Pancreas (tissue), 10 donors: ENCODE results near the gene HDAC5. TPM values are rescaled to one million over a fixed set of nuclear protein-coding genes. Genes with fewer than 3 reads are reported as not detected.
"Not testable (repeated sequence)": the region's sequence is repeated elsewhere in the genome, so short reads cannot be mapped to it uniquely, and the experiment has no call there.

ENCODE experiments used
- ATAC-seq, 4 donors: fragments of 200-7000 bp; cut with Tn5 transposase; one replicate each; pipeline versions ENCODE4 v1.8.0 to v1.9.1; 2020; ENCODE audit warnings: mild to moderate bottlenecking in 4 of 4, moderate library complexity in 4 of 4
- DNase-seq, 6 donors: peaks; one replicate each; pipeline ENCODE4 v3.0.0-alpha.2; 2020
- FAIRE-seq: peaks from 2 replicates; lab custom pipeline; 2012; peaks lifted over from hg19 to GRCh38; lab: Jason Lieb, UNC
- H3K27ac ChIP-seq, 4 donors: fragments of 200-600 bp; sonication (generic); 1 replicate in 3 of 4; 2 replicates in 1 of 4; pipeline versions ENCODE4 v1.5.0 to v1.8.0; 2020
- H3K27me3 ChIP-seq, 4 donors: fragments of 200-600 bp; one replicate each; pipeline ENCODE4 v1.8.0; 2021
- H3K36me3 ChIP-seq, 3 donors: fragments of 200-600 bp; sonication (generic) in 1 of 3; one replicate each; pipeline versions ENCODE4 v1.5.0 to v1.8.0; 2020 to 2021
- H3K4me1 ChIP-seq, 3 donors: fragments of 200-600 bp; one replicate each; pipeline ENCODE4 v1.8.0; 2021
- H3K4me3 ChIP-seq, 4 donors: fragments of 200-600 bp; sonication (generic) in 2 of 4; one replicate each; pipeline versions ENCODE4 v1.5.0 to v1.8.0; 2020 to 2021
- H3K9me3 ChIP-seq, 4 donors: fragments of 200-600 bp; one replicate each; pipeline ENCODE4 v1.8.0; 2021
- CTCF ChIP-seq, 4 donors: fragments of 200-600 bp; sonication (generic) in 3 of 4; IDR thresholded peaks; one replicate each; pipeline versions ENCODE4 v1.5.0 to v1.8.0; 2021; ENCODE audit warnings: antibody characterized with exemption in 4 of 4
- WGBS, 2 donors: extraction: QIAGEN DNeasy Blood & Tissue Kit; methylation state at CpG; one replicate each; pipeline ENCODE4 v1.1.7; 2013; 5-methylcytosine and 5-hydroxymethylcytosine counted together
- intact Hi-C, 3 donors: fragments of 100-400 bp; cut with DNase I; formaldehyde crosslinking; loops; one replicate each; pipeline versions ENCODE4 v1.11.1 to v1.14.2; 2022
- polyA plus RNA-seq, 2 donors: library from polyadenylated mRNA; stranded (reverse); fragments of 200-250 nt; gene quantifications; one replicate each; pipeline ENCODE4 v1.2.3, GENCODE V29; 2013
- total RNA-seq, 6 donors: library from RNA; stranded (reverse); fragmentation: NEBNext Ultra II Directional in 4 of 6; extraction: Animal tissue kit (Norgen Biotek cat#: 25700) in 4 of 6; gene quantifications; one replicate each; pipeline versions ENCODE4 v1.2.1 to v1.2.4, GENCODE V29; 2021 to 2023
- donor health status: healthy with polysubstance abuse.
- donor health status: DM: no; HTN: no; CAD: no; lungs with moderate emphysema.
- donor health status: DM: no; HTN: no; CAD: no.
- donor health status: control.
- donor health status: control.
- donor health status: Bipolar disorder and iron deficiency.
- donor health status: DM: yes; HTN: yes; CAD: no.
- donor health status: DM: no; HTN: no; CAD: no.
- donor health status: DM: no; HTN: no; CAD: no.
- donor health status: DM: yes; HTN: yes; CAD: no.

The HDAC5 gene
- total and polyA plus RNA-seq, 8 donors = 10.9 to 38.1 (median 18.2) TPM

GRCh38 chr17:44037471-44037870 lies 86.0 kb downstream of the HDAC5 start:
- no peak overlapping the region for H3K27ac ChIP-seq
- WGBS, 2 donors = 92 to 93% methylated on average over 2 of the region's 2 CpGs
- H3K4me1 ChIP-seq = peaks cover 0 to 6% (median 0%) of the 10 kb centered on the region in 3 donors
- DNase-seq (no peak), ATAC-seq (no peak), FAIRE-seq (no peak)
- H3K36me3 ChIP-seq = peaks cover 4 to 17% (median 5%) of the 10 kb centered on the region in 3 donors
- TF ChIP-seq CTCF (IDR thresholded peaks at IDR 0.05) = no peak
- H3K9me3 ChIP-seq = no peaks in the 10 kb centered on the region
- no peak overlapping the region for H3K4me3 ChIP-seq
- intact Hi-C loops = no loop called here
- no peaks in the 10 kb centered on the region for H3K27me3 ChIP-seq

- H3K27ac ChIP-seq, ATAC-seq, FAIRE-seq, H3K4me3 ChIP-seq, H3K4me1 ChIP-seq, DNase-seq, intact Hi-C loops, H3K27me3 ChIP-seq, H3K9me3 ChIP-seq: not testable (repeated sequence)
- H3K36me3 ChIP-seq = peaks cover 4 to 24% (median 5%) of the 10 kb centered on the region in 3 donors
- no CpG with 5 or more reads among the region's 3 CpGs for WGBS, 2 donors
Measured at GRCh38 chr17:44034688-44035087, 88.8 kb downstream of the HDAC5 start.

GRCh38 chr17:44033861-44034408 lies 89.5 kb downstream of the HDAC5 start:
- TF ChIP-seq CTCF (IDR thresholded peaks at IDR 0.05) = no peak
- Histone ChIP-seq H3K4me3 (no peak overlapping the region), H3K27me3 (no peaks in the 10 kb centered on the region), H3K36me3 (peaks cover 4 to 24% (median 5%) of the 10 kb centered on the region in 3 donors), H3K9me3 (no peaks in the 10 kb centered on the region), H3K27ac (no peak overlapping the region), H3K4me1 (no peaks in the 10 kb centered on the region)
- FAIRE-seq (no peak), DNase-seq (no peak), ATAC-seq (no peak)
- intact Hi-C loops = no loop called here
- 65 to 69% methylated on average over 3 of the region's 3 CpGs for WGBS, 2 donors

GRCh38 chr17:44030482-44030881 lies 93.0 kb downstream of the HDAC5 start:
- TF ChIP-seq CTCF (IDR thresholded peaks at IDR 0.05) = no peak
- peaks cover 0 to 8% (median 0%) of the 10 kb centered on the region in 3 donors for H3K36me3 ChIP-seq
- H3K9me3 ChIP-seq = no peaks in the 10 kb centered on the region
- no peak overlapping the region for H3K27ac ChIP-seq
- H3K4me1 ChIP-seq = no peaks in the 10 kb centered on the region
- 88 to 91% methylated on average over 3 of the region's 3 CpGs for WGBS, 2 donors
- FAIRE-seq (no peak), DNase-seq (no peak), ATAC-seq (no peak)
- intact Hi-C loops = no loop called here
- no peak overlapping the region for H3K4me3 ChIP-seq
- H3K27me3 ChIP-seq = no peaks in the 10 kb centered on the region

- H3K4me1 ChIP-seq = no peaks in the 10 kb centered on the region
- H3K27me3 ChIP-seq = no peaks in the 10 kb centered on the region
- H3K27ac ChIP-seq = no peak overlapping the region
- ATAC-seq (no peak), FAIRE-seq (no peak), DNase-seq (no peak)
- no peak overlapping the region for H3K4me3 ChIP-seq
- intact Hi-C loops = no loop called here
- WGBS, 2 donors = 87 to 92% methylated on average over 5 of the region's 5 CpGs
- no peaks in the 10 kb centered on the region for H3K9me3 ChIP-seq
- no peak for TF ChIP-seq CTCF (IDR thresholded peaks at IDR 0.05)
- peaks cover 0 to 8% (median 0%) of the 10 kb centered on the region in 3 donors for H3K36me3 ChIP-seq
Measured at GRCh38 chr17:44029736-44030135, 93.7 kb downstream of the HDAC5 start.

Other genes starting within 250 kb of the HDAC5 start
- 1 to 10 TPM; 1.0 to 2.9 (median 2.1) TPM for gene MPP2, start 216.1 kb downstream of the HDAC5 start, total RNA-seq
- gene MPP2, start 216.1 kb downstream of the HDAC5 start, polyA plus RNA-seq = 1 to 10 TPM; 1.9 to 6.6 TPM
- gene PPY, start 181.2 kb downstream of the HDAC5 start, total RNA-seq = 10 to 100 TPM in 4 of 6 donors, 1 to 10 TPM in 2; 7.2 to 46.0 (median 22.7) TPM
- 100 to 1,000 TPM in 1 of 2 donors, 10 to 100 TPM in 1; 57.7 to 392 TPM for gene PPY, start 181.2 kb downstream of the HDAC5 start, polyA plus RNA-seq
- under 1 TPM in 2 of 6 donors, not detected in 4; 0.35 to 0.49 TPM for gene PYY, start 169.7 kb downstream of the HDAC5 start, total RNA-seq
- gene PYY, start 169.7 kb downstream of the HDAC5 start, polyA plus RNA-seq = 1 to 10 TPM in 1 of 2 donors, under 1 TPM in 1; 0.66 to 1.1 TPM
- 1 to 10 TPM in 1 of 6 donors, under 1 TPM in 5; 0.09 to 1.1 (median 0.48) TPM for gene NAGS, start 119.0 kb downstream of the HDAC5 start, total RNA-seq
- 1 to 10 TPM in 1 of 2 donors, under 1 TPM in 1; 0.38 to 1.8 TPM for gene NAGS, start 119.0 kb downstream of the HDAC5 start, polyA plus RNA-seq
- gene TMEM101, start 108.7 kb downstream of the HDAC5 start, total RNA-seq = 10 to 100 TPM; 14.4 to 22.7 (median 20.3) TPM
- gene TMEM101, start 108.7 kb downstream of the HDAC5 start, polyA plus RNA-seq = 10 to 100 TPM; 16.4 to 20.2 TPM
- gene LSM12, start 57.0 kb downstream of the HDAC5 start, total RNA-seq = 10 to 100 TPM; 19.0 to 29.6 (median 25.7) TPM
- gene LSM12, start 57.0 kb downstream of the HDAC5 start, polyA plus RNA-seq = 10 to 100 TPM; 14.5 to 21.3 TPM
- 10 to 100 TPM in 5 of 6 donors, 1 to 10 TPM in 1; 9.1 to 28.0 (median 24.0) TPM for gene G6PC3, start 52.9 kb downstream of the HDAC5 start, total RNA-seq
- 10 to 100 TPM; 48.3 to 54.2 TPM for gene G6PC3, start 52.9 kb downstream of the HDAC5 start, polyA plus RNA-seq
- under 1 TPM; 0.09 to 0.97 (median 0.45) TPM for gene HROB, start 18.3 kb upstream of the HDAC5 start, total RNA-seq
- gene HROB, start 18.3 kb upstream of the HDAC5 start, polyA plus RNA-seq = under 1 TPM; 0.27 to 0.40 TPM
- 1 to 10 TPM; 1.1 to 3.9 (median 2.3) TPM for gene ASB16, start 47.1 kb upstream of the HDAC5 start, total RNA-seq
- 1 to 10 TPM; 1.9 to 2.9 TPM for gene ASB16, start 47.1 kb upstream of the HDAC5 start, polyA plus RNA-seq
- 10 to 100 TPM; 10.4 to 24.6 (median 14.8) TPM for gene TMUB2, start 63.3 kb upstream of the HDAC5 start, total RNA-seq
- gene TMUB2, start 63.3 kb upstream of the HDAC5 start, polyA plus RNA-seq = 10 to 100 TPM; 42.2 to 50.9 TPM
- 10 to 100 TPM; 21.1 to 38.0 (median 24.5) TPM for gene ATXN7L3, start 76.2 kb upstream of the HDAC5 start, total RNA-seq
- 10 to 100 TPM; 29.8 to 32.0 TPM for gene ATXN7L3, start 76.2 kb upstream of the HDAC5 start, polyA plus RNA-seq
- gene UBTF, start 96.0 kb upstream of the HDAC5 start, total RNA-seq = 10 to 100 TPM; 31.9 to 51.8 (median 35.6) TPM
- 10 to 100 TPM; 40.9 to 44.1 TPM for gene UBTF, start 96.0 kb upstream of the HDAC5 start, polyA plus RNA-seq
- gene SLC4A1, start 144.5 kb upstream of the HDAC5 start, total RNA-seq = under 1 TPM in 2 of 6 donors, not detected in 4; 0.24 to 0.37 TPM
- not detected for gene SLC4A1, start 144.5 kb upstream of the HDAC5 start, polyA plus RNA-seq
- 1 to 10 TPM in 5 of 6 donors, under 1 TPM in 1; 0.56 to 5.0 (median 2.9) TPM for gene RUNDC3A, start 185.0 kb upstream of the HDAC5 start, total RNA-seq
- gene RUNDC3A, start 185.0 kb upstream of the HDAC5 start, polyA plus RNA-seq = 10 to 100 TPM; 24.0 to 59.4 TPM
- gene SLC25A39, start 201.2 kb upstream of the HDAC5 start, total RNA-seq = 10 to 100 TPM; 50.7 to 72.7 (median 62.2) TPM
- gene SLC25A39, start 201.2 kb upstream of the HDAC5 start, polyA plus RNA-seq = 100 to 1,000 TPM; 119 to 155 TPM
- gene GRN, start 221.7 kb upstream of the HDAC5 start, total RNA-seq = 100 to 1,000 TPM in 2 of 6 donors, 10 to 100 TPM in 4; 48.0 to 229 (median 69.6) TPM
- 100 to 1,000 TPM in 1 of 2 donors, 10 to 100 TPM in 1; 55.7 to 100 TPM for gene GRN, start 221.7 kb upstream of the HDAC5 start, polyA plus RNA-seq
- gene FAM171A2, start 240.2 kb upstream of the HDAC5 start, total RNA-seq = under 1 TPM; 0.24 to 0.97 (median 0.44) TPM
- gene FAM171A2, start 240.2 kb upstream of the HDAC5 start, polyA plus RNA-seq = 1 to 10 TPM in 1 of 2 donors, under 1 TPM in 1; 0.87 to 1.3 TPM